Activated naive CD8-positive, alpha-beta T cell treated with anti-CD3 and anti-CD28 coated beads for 36 hours (primary cell): Measurements from ENCODE around the gene GSX2. TPM values are rescaled to one million over a fixed set of nuclear protein-coding genes. Genes with fewer than 3 reads are reported as not detected.

Experiments
- total RNA-seq, 2 experiments: library from RNA; stranded (reverse); gene quantifications; one replicate each; pipeline ENCODE4 v1.2.3, GENCODE V29; 2021

The GSX2 gene
- total RNA-seq, 2 experiments from 2014 or later, result not detected

Other genes with a start within 250 kb of the GSX2 start
- 10 to 100 TPM; 21.2 to 22.5 TPM for gene CHIC2, start 35.6 kb upstream of the GSX2 start, total RNA-seq
- gene PDGFRA, start 129.1 kb downstream of the GSX2 start, total RNA-seq, result not detected